Suprapubic skin (tissue), 4 donors: ENCODE data around the gene METRNL.

ENCODE experiments used
- POLR2A ChIP-seq, 2 donors: fragments of 450-650 bp; IDR thresholded peaks; one replicate each; pipeline ENCODE4 v1.6.1; 2017; ENCODE audit warnings: antibody characterized with exemption in 2 of 2, mild to moderate bottlenecking in 2 of 2, moderate library complexity in 2 of 2
- POLR2AphosphoS5 ChIP-seq, 3 donors: sonication (generic); formaldehyde crosslinking; IDR thresholded peaks; one replicate each; pipeline ENCODE4 v1.6.1; 2017; ENCODE audit warnings: antibody characterized with exemption in 3 of 3

DNA sequence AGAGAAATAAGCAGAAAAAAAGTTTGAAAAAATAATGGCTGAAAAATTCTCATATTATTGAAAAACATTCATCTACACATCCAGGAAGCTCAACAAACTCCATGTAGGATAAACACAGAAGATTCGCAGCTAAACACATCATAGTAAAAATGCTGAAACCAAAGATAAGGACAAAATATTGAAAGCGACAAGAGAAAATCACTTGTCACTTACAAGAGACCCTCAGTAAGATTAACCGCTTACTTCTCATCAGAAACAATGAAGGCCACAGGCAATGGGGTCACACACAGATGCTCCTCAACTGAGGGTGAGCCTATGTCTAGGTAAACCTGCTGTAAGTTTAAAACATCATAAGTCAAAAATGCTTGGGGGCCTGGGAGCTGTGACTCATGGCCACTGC, 38.1 kb upstream of the METRNL start:
- no peak for TF ChIP-seq POLR2A (IDR thresholded peaks at IDR 0.05)
- TF ChIP-seq POLR2AphosphoS5 (IDR thresholded peaks at IDR 0.05) = no peak
